GM12878 (cell line): ENCODE measurements around the gene LY6G5C. TPM values are rescaled to one million over a fixed set of nuclear protein-coding genes. Genes with fewer than 3 reads are reported as not detected.

Source experiments
- ATF3 ChIP-seq: IDR thresholded peaks from 2 replicates; pipeline ENCODE4 v1.6.1; 2011; ENCODE audit warnings: low read depth, mild to moderate bottlenecking, low read length, moderate library complexity, borderline replicate concordance; ENCODE audit errors: extremely low read depth
- BCL11A ChIP-seq: IDR thresholded peaks from 2 replicates; pipeline ENCODE4 v1.6.1; 2011; ENCODE audit warnings: low read depth, low read length
- CHD4 ChIP-seq: fragments of 200-600 bp; sonication (generic); IDR thresholded peaks from 2 replicates; pipeline ENCODE4 v1.6.1; 2016; ENCODE audit warnings: mild to moderate bottlenecking
- ELK1 ChIP-seq: IDR thresholded peaks from 2 replicates; pipeline ENCODE4 v1.6.1; 2012; ENCODE audit warnings: low read depth, low read length, improper control_type of control experiment
- FOS ChIP-seq: IDR thresholded peaks from 3 replicates; pipeline ENCODE4 v1.6.1; 2011; ENCODE audit warnings: borderline replicate concordance; ENCODE audit not compliant: insufficient read length; ENCODE audit errors: extremely low read depth
- FOXK2 ChIP-seq: fragments of 450-650 bp; IDR thresholded peaks from 2 replicates; pipeline ENCODE4 v1.6.1; 2017; ENCODE audit warnings: mild to moderate bottlenecking, moderate library complexity
- IKZF2 ChIP-seq, 2 experiments: fragments of 450-650 bp; IDR thresholded peaks; 2 replicates each; pipeline ENCODE4 v1.6.1; 2017; ENCODE audit warnings: mild to moderate bottlenecking in 2 of 2, moderate library complexity in 2 of 2
- JUNB ChIP-seq: IDR thresholded peaks from 2 replicates; pipeline ENCODE4 v1.6.1; 2016; ENCODE audit warnings: antibody characterized with exemption, mild to moderate bottlenecking
- KAT2A ChIP-seq: conservative IDR thresholded peaks from 2 replicates; pipeline ENCODE4 v1.6.1; 2011; ENCODE audit warnings: low read depth, low read length; ENCODE audit not compliant: control insufficient read depth
- MEF2A ChIP-seq: IDR thresholded peaks from 2 replicates; pipeline ENCODE4 v1.6.1; 2011; ENCODE audit warnings: low read depth, mild to moderate bottlenecking, low read length, moderate library complexity; ENCODE audit not compliant: insufficient read depth
- MYB ChIP-seq: fragments of 150-350 bp; IDR thresholded peaks from 2 replicates; pipeline ENCODE4 v1.6.1; 2014; ENCODE audit warnings: mild to moderate bottlenecking, low read depth, low read length, borderline replicate concordance
- PKNOX1 ChIP-seq: fragments of 450-650 bp; IDR thresholded peaks from 2 replicates; pipeline ENCODE4 v1.6.1; 2016; ENCODE audit warnings: mild to moderate bottlenecking
- RB1 ChIP-seq: fragments of 450-650 bp; formaldehyde crosslinking; IDR thresholded peaks from 2 replicates; pipeline ENCODE4 v1.6.1; 2017; ENCODE audit warnings: mild to moderate bottlenecking, borderline replicate concordance
- SKIL ChIP-seq: fragments of 450-650 bp; IDR thresholded peaks from 2 replicates; pipeline ENCODE4 v1.6.1; 2017; ENCODE audit warnings: mild to moderate bottlenecking, low read depth, inconsistent platforms; ENCODE audit not compliant: poor library complexity, severe bottlenecking
- SREBF2 ChIP-seq: IDR thresholded peaks from 2 replicates; pipeline ENCODE4 v1.6.1; 2012; ENCODE audit warnings: mild to moderate bottlenecking, low read length
- TCF12 ChIP-seq: IDR thresholded peaks from 2 replicates; pipeline ENCODE4 v1.6.1; 2011; ENCODE audit warnings: low read depth, mild to moderate bottlenecking, low read length
- WRNIP1 ChIP-seq: IDR thresholded peaks from 2 replicates; pipeline ENCODE4 v1.6.1; 2011; ENCODE audit warnings: low read depth, low read length, improper control_type of control experiment, borderline replicate concordance
- YBX1 ChIP-seq: fragments of 450-650 bp; IDR thresholded peaks from 2 replicates; pipeline ENCODE4 v1.6.1; 2016; ENCODE audit warnings: antibody characterized with exemption
- ZBED1 ChIP-seq: IDR thresholded peaks from 2 replicates; pipeline ENCODE4 v1.6.1; 2016; ENCODE audit warnings: borderline replicate concordance
- ZBTB40 ChIP-seq: fragments of 450-650 bp; IDR thresholded peaks from 2 replicates; pipeline ENCODE4 v1.6.1; 2016; ENCODE audit warnings: mild to moderate bottlenecking, moderate library complexity, borderline replicate concordance
- ZNF622 ChIP-seq: fragments of 450-650 bp; IDR thresholded peaks from 2 replicates; pipeline ENCODE4 v1.6.1; 2017; ENCODE audit warnings: mild to moderate bottlenecking, inconsistent platforms
- ZSCAN29 ChIP-seq: fragments of 450-650 bp; IDR thresholded peaks from 2 replicates; pipeline ENCODE4 v1.6.1; 2017; ENCODE audit warnings: mild to moderate bottlenecking, moderate library complexity
- polyA plus RNA-seq, 11 experiments: library from polyadenylated mRNA; depleted of rRNA in 4 of 11; unstranded in 6 of 11; stranded (reverse) in 5 of 11; fragments of >200 nt; fragmentation: Nextera tagmentation in 4 of 11; fragmentation: Illumina TruSeq in 1 of 11; extraction: Ambion mirVana in 4 of 11; extraction: Trizol in 1 of 11; gene quantifications; 1 replicate in 1 of 11; 2 replicates in 10 of 11; pipeline versions ENCODE4 v1.2.1 to v1.2.3, GENCODE V29; 2011 to 2016; ENCODE audit warnings: inconsistent platforms in 2 of 11, missing spikeins in 2 of 11, low read depth in 1 of 11
- total RNA-seq, 4 experiments: library from RNA; depleted of rRNA in 3 of 4; stranded (reverse); fragments of >200 nt in 3 of 4; fragmentation: Illumina TruSeq in 1 of 4; extraction: Trizol in 1 of 4; gene quantifications; 2 replicates each; pipeline versions ENCODE4 v1.2.1 to v1.2.3, GENCODE V29; 2013 to 2021

The LY6G5C gene
- total and polyA plus RNA-seq, 10 of the 15 experiments (the other 5 are each of a cell fraction or from before 2014, with no cell fraction given), result 0.76 to 6.1 (median 1.7) TPM

GRCh38 chr6:31661262-31662123 lies 19.4 kb downstream of the LY6G5C start (continued):
- no peak for TF ChIP-seq ZBTB40
- TF ChIP-seq KAT2A, result no peak
- TF ChIP-seq PKNOX1, result no peak; the same call in 1 of the 2 replicates
- TF ChIP-seq YBX1, result no peak
- TF ChIP-seq ELK1, result no peak
- TF ChIP-seq SREBF2, result no peak
- no peak for TF ChIP-seq SKIL
- no peak for TF ChIP-seq ZBED1
- no peak for TF ChIP-seq RB1
- TF ChIP-seq TCF12, result 0 out of 2 replicates have a peak, but pooled peaks have one; percentile 15
- TF ChIP-seq MYB, result no peak
- TF ChIP-seq CHD4, result no peak
- no peak for TF ChIP-seq ZNF622
- TF ChIP-seq MEF2A, result 0 out of 2 replicates have a peak, but pooled peaks have one; percentile 38
- peak in 1 of 2 experiments; percentile 13; a peak in 2 of 4 replicates for TF ChIP-seq IKZF2 (IDR thresholded peaks at IDR 0.05)
- TF ChIP-seq BCL11A, result 0 out of 2 replicates have a peak, but pooled peaks have one; percentile 10
- no peak for TF ChIP-seq WRNIP1
- TF ChIP-seq FOXK2, result no peak
- no peak for TF ChIP-seq FOS
- no peak for TF ChIP-seq JUNB
- no peak for TF ChIP-seq ZSCAN29
- no peak for TF ChIP-seq ATF3
